GM19035 (cell line): ENCODE results near the gene SPOPL.
A peak's percentile ranks its signal among the peaks of the same experiment; 100 is the strongest.
"Not testable (repeated sequence)": the region's sequence is repeated elsewhere in the genome, so short reads cannot be mapped to it uniquely, and the experiment has no call there.

ENCODE experiments used
- ATAC-seq: cut with Tn5 transposase; IDR thresholded peaks from one replicate; pipeline ENCODE4 v1.9.1; 2021; ENCODE audit not compliant: unreplicated experiment

The SPOPL gene

DNA sequence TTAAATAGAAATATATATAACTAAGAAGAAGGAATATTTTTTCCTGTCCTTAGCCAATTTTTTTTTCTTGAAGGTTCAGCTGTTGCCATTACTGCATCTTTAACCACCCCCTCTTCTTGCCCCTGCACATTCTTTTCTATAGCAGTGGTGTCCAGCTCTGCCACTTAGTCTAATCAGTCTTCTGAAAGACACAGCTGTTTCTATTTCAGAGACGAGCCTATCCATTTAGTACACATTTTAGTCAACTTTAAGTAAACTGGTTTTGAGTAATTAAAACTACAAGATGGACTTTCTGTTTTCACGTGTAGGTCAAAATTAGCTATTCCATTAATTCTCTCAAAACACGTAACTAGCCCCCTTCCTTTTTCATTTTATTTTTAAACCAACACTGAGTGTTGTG lies 21.0 kb downstream of the SPOPL start:
- peak; percentile 76 for ATAC-seq

- ATAC-seq: peak; percentile 52
Measured at GRCh38 chr2:138523018-138523672, 21.6 kb downstream of the SPOPL start.

- peak; percentile 29 for ATAC-seq
Measured at GRCh38 chr2:138523673-138524042, 22.1 kb downstream of the SPOPL start.

GRCh38 chr2:138524353-138524752 lies 22.8 kb downstream of the SPOPL start:
- ATAC-seq: not testable (repeated sequence)

GRCh38 chr2:138531913-138532312 lies 30.3 kb downstream of the SPOPL start:
- no peak for ATAC-seq

GRCh38 chr2:138534791-138535190 lies 33.2 kb downstream of the SPOPL start:
- ATAC-seq: no peak

- peak; percentile 77 for ATAC-seq
Measured at GRCh38 chr2:138536302-138536701, 34.7 kb downstream of the SPOPL start.

DNA sequence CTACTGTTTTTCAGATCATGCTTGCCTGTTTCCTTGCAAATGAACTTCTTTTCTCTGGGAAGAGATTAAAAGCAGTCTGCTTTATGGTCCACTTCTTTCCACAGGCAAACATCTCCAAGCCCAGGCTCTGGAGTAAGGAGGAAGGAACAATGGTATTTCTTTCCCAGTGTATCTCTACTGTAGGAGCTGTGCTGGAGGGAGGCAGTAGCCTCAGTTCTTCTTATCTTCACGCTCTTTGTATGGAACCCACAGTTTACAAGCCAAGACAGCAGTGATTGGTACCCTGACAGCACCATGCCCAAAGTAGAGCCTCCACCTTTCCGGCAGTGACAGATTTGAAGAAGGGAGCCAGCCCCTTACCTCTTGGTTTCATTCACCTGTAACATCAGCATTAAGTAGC lies 35.2 kb downstream of the SPOPL start:
- no peak for ATAC-seq

DNA sequence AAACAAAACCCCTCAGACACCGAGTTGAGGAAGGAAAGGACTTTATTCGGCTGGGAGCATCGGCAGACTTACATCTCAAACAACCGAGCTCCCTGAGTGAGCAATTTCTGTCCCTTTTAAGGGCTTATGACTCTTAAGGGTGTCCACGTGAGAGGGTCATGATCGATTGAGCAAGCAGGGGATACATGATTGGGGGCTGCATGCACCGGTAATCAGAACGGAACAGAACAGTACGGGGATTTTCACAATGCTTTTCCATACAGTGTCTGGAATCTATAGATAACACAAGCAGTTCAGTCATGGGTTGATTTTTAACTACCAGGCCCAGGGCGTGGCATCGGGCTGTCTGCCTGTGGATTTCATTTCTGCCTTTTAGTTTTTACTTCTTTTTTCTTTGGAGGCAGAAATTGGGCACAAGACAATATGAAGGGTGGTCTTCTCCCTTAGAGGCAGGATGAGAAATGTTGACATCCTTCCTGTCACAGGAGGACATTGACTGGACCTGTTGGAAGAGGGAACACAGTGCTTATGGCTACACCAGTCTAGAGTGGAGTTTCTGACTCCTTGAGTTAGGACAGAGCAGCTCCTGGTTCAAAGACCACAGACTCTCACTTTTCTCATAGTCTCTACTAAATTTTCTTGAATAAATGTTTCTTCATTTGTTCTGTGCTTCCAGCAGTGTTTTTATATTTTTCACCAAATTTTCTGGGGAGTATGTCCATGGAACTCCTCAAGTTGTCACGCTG lies 35.8 kb downstream of the SPOPL start:
- no peak for ATAC-seq

DNA sequence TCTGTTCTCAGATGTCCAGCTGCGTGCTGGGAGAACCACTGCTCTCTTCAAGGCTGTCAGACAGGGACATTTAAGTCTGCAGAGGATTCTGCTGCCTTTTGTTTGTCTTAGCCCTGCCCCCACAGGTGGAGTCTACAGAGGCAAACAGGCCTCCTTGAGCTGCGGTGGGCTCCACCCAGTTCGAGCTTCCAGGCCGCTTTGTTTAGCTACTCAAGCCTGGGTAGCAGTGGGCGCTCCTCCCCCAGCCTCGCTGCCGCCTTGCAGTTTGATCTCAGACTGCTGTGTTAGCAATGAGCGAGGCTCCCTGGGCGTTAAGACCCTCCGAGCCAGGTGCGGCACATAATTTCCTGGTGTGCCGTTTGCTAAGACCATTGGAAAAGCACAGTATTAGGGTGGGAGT lies 42.6 kb downstream of the SPOPL start:
- ATAC-seq: not testable (repeated sequence)

- no peak for ATAC-seq
Measured at GRCh38 chr2:138548796-138549195, 47.2 kb downstream of the SPOPL start.

- no peak for ATAC-seq
Measured at GRCh38 chr2:138550172-138550571, 48.6 kb downstream of the SPOPL start.

- no peak for ATAC-seq
Measured at GRCh38 chr2:138550670-138551287, 49.2 kb downstream of the SPOPL start.

GRCh38 chr2:138554123-138554522 lies 52.6 kb downstream of the SPOPL start:
- no peak for ATAC-seq

DNA sequence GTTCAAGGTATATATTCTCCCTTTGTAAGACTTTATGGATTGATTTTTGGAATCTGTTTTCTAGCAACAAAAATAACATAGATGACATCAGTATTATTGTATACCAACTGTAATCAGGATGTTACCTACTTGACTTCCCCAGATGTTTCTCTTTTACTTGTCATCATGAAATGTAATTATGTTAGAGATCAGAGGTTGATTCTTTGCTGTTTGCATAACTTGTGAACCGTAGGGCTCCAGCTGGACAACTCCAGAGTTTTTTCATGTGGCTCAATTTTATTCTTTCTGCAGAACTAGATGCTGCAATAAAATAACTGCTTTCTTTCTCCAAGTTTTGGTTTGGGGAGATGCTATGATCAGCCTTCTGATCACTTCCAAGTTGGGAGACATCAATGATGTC lies 58.1 kb downstream of the SPOPL start:
- ATAC-seq: no peak

DNA sequence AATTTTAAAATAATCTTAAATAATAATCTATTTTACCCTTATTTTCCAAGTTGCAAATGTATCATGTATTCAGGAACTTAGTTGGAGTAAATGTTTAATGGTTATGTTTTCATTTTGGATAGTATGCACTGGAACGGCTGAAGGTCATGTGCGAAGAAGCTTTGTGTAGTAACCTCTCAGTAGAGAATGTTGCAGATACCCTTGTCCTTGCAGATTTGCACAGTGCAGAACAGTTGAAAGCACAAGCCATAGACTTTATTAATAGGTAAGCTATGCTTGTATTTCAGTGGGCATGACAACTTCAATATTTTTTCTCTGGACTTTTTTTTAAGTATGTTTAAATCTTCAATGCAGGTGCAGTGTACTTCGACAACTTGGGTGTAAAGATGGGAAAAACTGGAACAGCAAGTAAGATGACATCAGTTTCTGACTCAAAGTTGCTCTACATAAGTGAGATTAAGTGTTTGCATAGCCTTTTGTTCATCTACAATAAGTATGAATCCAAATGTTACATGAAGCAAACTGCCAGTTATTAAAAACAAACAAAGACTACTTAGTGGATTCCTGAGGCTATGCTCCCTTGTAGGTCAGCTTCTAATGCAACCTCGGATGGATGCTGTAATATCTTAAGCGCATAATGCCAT lies 63.1 kb downstream of the SPOPL start:
- ATAC-seq: no peak

DNA sequence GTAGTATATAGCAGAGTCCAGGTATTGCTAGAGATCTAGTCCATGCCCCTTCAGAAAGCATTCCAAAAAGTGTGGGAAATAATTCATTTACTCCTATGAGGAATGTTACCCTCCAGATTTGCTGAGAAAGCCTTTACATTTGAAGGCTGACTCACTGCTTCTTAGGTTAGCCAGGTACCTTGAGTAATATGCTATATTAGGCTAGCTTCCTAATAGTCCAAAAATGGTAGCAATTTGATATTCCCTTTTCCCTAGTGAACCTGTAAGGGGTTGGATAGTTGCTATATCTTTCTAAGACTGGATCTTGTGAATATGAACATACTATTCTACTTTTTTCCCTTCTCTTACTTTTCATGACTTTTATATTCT lies 63.6 kb downstream of the SPOPL start:
- ATAC-seq: no peak

- ATAC-seq: no peak
Measured at GRCh38 chr2:138572318-138572717, 70.7 kb downstream of the SPOPL start.

GRCh38 chr2:138577066-138577465 lies 75.5 kb downstream of the SPOPL start:
- no peak for ATAC-seq

- ATAC-seq: no peak
Measured at GRCh38 chr2:138579556-138579955, 78.0 kb downstream of the SPOPL start.

GRCh38 chr2:138581909-138582308 lies 80.3 kb downstream of the SPOPL start:
- ATAC-seq: no peak

- ATAC-seq: no peak
Measured at GRCh38 chr2:138589663-138590062, 88.1 kb downstream of the SPOPL start.
